ENCODE data around the gene LRRTM2.

DNA sequence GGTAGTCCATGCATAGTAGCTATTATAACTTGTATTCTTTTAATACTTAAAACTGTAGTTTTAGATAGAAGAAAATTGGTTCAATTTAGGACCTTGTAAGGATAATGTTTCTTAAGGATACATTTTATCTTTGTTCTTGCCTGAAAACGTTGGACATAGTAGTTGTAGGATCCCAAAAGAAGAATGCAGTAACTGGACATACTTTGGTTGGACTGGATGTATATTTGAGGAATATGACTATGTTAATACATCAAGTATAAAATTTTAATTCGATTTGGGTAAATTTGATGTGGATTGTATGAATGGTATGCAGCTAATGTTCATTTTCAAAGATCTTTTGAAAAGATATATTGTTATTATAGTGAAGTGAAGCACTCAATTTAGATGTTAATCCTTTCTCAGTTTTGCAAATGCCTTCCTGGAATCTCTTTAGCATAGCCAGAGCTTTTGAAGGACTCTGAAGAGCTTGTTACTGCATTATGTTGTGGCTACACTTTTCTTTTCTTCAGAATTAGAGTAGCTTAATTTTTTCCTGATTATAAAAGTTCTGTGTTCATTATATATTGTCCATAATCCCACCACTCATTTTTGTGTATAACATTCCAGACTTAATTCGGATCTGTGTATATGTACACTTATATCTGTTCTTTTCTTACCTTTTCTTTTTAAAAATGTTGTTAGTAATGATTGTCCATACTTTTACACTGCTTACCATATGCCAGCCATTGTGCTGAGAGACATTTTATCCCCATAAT, 41.2 kb downstream of the LRRTM2 start:
- TF ChIP-seq POLR2A (IDR thresholded peaks at IDR 0.05) (no peak), POLR2AphosphoS5 (IDR thresholded peaks at IDR 0.05) (no peak)
- TF ChIP-seq, protein P1, sequence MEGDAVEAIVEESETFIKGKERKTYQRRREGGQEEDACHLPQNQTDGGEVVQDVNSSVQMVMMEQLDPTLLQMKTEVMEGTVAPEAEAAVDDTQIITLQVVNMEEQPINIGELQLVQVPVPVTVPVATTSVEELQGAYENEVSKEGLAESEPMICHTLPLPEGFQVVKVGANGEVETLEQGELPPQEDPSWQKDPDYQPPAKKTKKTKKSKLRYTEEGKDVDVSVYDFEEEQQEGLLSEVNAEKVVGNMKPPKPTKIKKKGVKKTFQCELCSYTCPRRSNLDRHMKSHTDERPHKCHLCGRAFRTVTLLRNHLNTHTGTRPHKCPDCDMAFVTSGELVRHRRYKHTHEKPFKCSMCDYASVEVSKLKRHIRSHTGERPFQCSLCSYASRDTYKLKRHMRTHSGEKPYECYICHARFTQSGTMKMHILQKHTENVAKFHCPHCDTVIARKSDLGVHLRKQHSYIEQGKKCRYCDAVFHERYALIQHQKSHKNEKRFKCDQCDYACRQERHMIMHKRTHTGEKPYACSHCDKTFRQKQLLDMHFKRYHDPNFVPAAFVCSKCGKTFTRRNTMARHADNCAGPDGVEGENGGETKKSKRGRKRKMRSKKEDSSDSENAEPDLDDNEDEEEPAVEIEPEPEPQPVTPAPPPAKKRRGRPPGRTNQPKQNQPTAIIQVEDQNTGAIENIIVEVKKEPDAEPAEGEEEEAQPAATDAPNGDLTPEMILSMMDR (IDR thresholded peaks at IDR 0.05) = no peak
